ACC112 (cell line): ENCODE measurements around the gene CALD1.

Experiments used
- H2AFZ ChIP-seq: fragments of 200-600 bp; sonication (generic); one replicate; pipeline ENCODE4 v1.6.0; 2017; ENCODE audit warnings: antibody characterized with exemption, low read length; ENCODE audit not compliant: unreplicated experiment
- H3K27ac ChIP-seq: fragments of 200-600 bp; sonication (generic); 2 replicates; pipeline ENCODE4 v1.5.1; 2014; ENCODE audit warnings: low read depth, mild to moderate bottlenecking, antibody characterized with exemption, low read length, moderate library complexity
- H3K27me3 ChIP-seq: fragments of 200-600 bp; sonication (generic); 2 replicates; pipeline ENCODE4 v1.6.1; 2014; ENCODE audit warnings: mild to moderate bottlenecking, antibody characterized with exemption, low read length, moderate library complexity, mixed read lengths; ENCODE audit not compliant: insufficient read depth
- H3K36me3 ChIP-seq: fragments of 200-600 bp; sonication (generic); 2 replicates; pipeline ENCODE4 v1.6.1; 2016; ENCODE audit warnings: mild to moderate bottlenecking, antibody characterized with exemption, low read length, moderate library complexity, mixed read lengths; ENCODE audit not compliant: insufficient read depth
- H3K4me1 ChIP-seq: fragments of 200-600 bp; sonication (generic); one replicate; pipeline ENCODE4 v1.6.1; 2016; ENCODE audit warnings: low read length, mixed read lengths; ENCODE audit not compliant: insufficient read depth, unreplicated experiment, control insufficient read depth
- H3K4me3 ChIP-seq: fragments of 200-600 bp; sonication (generic); 2 replicates; pipeline ENCODE4 v1.5.1; 2014; ENCODE audit warnings: mild to moderate bottlenecking, low read depth, low read length
- H3K79me2 ChIP-seq: fragments of 200-600 bp; sonication (generic); one replicate; pipeline ENCODE4 v1.6.0; 2016; ENCODE audit warnings: low read length; ENCODE audit not compliant: control insufficient read depth, unreplicated experiment, insufficient read depth

The CALD1 gene

DNA sequence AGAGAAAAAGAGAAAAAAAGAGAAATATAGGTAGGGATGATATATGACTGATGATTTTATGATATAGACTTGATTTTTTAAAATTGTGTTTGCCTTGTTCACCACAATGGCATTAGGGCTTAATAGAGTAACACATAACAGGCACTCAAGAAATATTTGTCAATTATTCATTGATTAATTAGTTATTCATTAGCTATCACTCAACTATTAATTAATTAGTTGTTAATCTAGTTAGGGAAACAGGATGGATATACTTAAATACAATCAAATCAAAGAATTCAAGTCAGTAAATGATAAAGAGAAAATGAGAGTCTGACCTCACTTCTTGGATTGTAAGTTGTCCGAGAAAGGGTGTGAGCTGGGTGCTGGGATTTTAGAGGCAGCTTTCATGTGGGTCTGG is 15.1 kb upstream of the CALD1 start:
- H3K4me3 ChIP-seq: no peak overlapping the region
- H3K27ac ChIP-seq: no peak overlapping the region
- H3K27me3 ChIP-seq: no peaks in the 10 kb centered on the region
- H3K4me1 ChIP-seq: peaks cover 15% of the 10 kb centered on the region
- H2AFZ ChIP-seq: no peak overlapping the region
- no peaks in the 10 kb centered on the region for H3K79me2 ChIP-seq
- no peaks in the 10 kb centered on the region for H3K36me3 ChIP-seq

DNA sequence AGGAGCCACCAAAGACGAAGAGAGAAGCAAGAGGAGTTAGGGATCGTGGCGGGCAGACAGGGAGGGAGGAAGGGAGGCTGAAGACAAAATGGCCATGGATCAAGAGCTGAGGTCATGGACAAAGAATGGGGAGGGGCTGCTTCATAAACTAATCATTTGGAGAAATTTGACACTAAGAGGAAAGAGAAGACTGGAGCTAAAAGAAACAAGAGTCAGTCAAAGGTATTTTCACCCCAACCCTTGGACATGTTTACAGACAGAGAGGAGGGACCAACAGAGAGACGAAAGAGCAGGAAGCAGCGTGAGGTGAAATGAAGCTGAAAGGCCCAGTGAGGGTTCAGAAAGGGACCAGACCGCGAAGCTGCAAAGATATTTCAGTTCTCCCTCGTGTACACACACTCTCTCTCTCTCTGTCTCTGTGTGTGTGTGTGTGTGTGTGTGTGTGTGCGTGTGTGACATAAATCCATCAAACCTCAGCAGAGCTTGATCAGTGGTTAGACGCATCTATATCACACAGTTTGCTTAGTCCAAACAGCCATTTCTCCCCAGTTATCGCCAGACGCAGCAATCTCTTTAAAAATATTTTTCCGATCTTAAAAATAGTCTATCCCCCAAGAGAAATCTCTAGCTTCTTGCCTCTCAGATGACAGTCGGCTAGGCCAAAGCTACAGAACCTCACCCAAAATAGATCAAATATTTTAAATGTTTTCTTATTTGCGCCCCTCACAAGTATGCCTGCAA is 12.5 kb upstream of the CALD1 start:
- Histone ChIP-seq H3K79me2 (no peaks in the 10 kb centered on the region), H3K27ac (peak overlapping the region; percentile 33; the same call in 1 of the 2 replicates), H3K4me1 (peaks cover 15% of the 10 kb centered on the region), H2AFZ (peak overlapping the region; percentile 99), H3K4me3 (peak overlapping the region; percentile 37), H3K27me3 (no peaks in the 10 kb centered on the region), H3K36me3 (no peaks in the 10 kb centered on the region)

DNA sequence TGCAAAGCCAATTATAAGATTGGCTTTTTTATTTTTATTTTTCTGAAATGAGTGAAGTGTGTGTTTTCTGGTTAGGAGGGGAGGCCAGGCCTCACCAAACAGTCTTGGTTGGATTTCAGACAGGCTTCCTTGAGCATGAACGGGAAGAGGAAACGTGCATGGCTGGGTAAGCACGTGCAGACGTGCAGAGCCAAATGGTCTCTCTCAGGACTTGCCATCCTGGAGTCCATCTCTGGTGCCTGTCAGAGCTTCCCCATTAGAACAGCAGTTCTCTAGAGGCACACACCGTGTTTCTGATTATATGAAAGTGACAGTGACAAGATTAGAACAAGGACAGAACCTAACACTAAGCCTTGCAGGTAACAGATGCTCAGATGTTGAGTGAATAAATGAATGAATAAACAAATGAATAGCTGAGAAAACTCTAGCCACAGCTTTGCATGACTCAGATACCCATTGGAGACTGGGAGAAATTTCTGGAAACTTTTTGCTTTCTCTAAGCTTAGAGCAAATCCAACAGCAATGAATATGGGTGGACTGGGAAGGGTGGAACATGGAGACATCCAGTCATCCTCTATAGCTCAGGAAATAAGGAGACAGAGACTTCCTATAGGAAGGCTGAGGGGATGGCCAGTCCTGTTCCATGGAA is 11.8 kb upstream of the CALD1 start:
- H2AFZ ChIP-seq: peak overlapping the region; percentile 99
- H3K4me3 ChIP-seq: peak overlapping the region; percentile 37; the same call in 1 of the 2 replicates
- H3K79me2 ChIP-seq: no peaks in the 10 kb centered on the region
- H3K36me3 ChIP-seq: no peaks in the 10 kb centered on the region
- no peaks in the 10 kb centered on the region for H3K27me3 ChIP-seq
- H3K27ac ChIP-seq: no peak overlapping the region
- peaks cover 15% of the 10 kb centered on the region for H3K4me1 ChIP-seq

DNA sequence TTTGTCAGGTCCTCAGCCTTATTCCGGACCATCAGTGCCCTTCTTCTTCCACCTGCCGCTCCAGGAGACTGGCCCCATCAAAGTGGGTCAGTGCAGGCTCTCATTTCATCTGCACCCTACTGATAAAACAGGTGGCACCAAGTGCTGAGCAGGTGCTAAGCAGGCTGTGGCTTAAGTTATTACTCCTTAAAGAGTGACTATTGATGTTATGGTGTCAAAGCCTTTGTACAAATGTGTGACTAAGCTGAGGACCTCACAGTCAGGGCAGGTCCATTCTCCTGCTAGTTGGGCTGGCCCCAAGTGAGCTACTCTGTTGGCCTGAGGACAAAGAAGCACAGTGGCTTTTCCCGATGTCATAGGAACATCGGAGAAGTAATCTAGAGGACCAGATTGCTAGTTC is 11.2 kb upstream of the CALD1 start:
- Histone ChIP-seq H3K27me3 (no peaks in the 10 kb centered on the region), H3K4me3 (no peak overlapping the region), H2AFZ (no peak overlapping the region), H3K36me3 (no peaks in the 10 kb centered on the region), H3K4me1 (peaks cover 15% of the 10 kb centered on the region), H3K27ac (no peak overlapping the region), H3K79me2 (no peaks in the 10 kb centered on the region)

DNA sequence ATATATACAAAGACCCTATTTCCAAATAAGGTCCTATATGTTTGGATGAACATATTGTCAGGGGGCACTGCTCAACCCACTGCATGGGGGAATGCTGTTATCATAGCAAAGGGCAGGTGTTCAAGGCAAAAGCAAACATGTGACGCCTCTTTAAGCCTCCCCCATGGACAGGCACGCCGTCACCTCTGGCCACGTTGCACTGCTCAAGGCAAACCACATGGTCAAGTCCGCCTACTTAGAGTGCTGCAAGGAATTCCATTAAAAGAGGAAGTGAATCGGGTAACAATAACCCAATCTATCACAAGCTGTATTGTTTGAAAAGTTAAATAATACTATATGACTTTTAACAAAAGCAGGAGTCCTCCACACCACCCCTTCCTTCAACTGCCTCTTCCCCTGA is 8.8 kb upstream of the CALD1 start:
- Histone ChIP-seq H3K27ac (no peak overlapping the region), H3K79me2 (no peaks in the 10 kb centered on the region), H3K4me1 (peaks cover 15% of the 10 kb centered on the region), H2AFZ (no peak overlapping the region), H3K4me3 (no peak overlapping the region), H3K27me3 (no peaks in the 10 kb centered on the region), H3K36me3 (no peaks in the 10 kb centered on the region)

DNA sequence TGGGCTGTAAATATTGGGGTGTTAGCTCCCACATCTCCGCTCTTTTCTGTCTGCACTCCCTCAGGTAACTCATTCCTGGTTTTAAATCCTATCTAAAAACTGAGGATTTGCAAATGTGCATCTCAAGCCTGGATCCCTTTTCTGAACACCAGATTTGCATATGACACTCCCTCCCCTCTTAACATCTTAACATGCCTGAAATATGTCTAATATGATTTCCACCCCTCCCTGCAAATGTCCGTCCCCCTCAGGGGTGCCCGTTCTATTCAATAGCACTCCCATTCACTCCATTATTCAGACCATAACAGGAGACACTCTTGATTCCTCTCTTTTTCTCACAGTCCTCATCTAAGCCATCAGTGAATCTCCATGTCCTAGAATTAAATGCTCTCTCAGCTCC is 8.3 kb upstream of the CALD1 start:
- H3K4me1 ChIP-seq: peaks cover 15% of the 10 kb centered on the region
- no peaks in the 10 kb centered on the region for H3K79me2 ChIP-seq
- H3K27ac ChIP-seq: no peak overlapping the region
- H3K4me3 ChIP-seq: no peak overlapping the region
- no peaks in the 10 kb centered on the region for H3K36me3 ChIP-seq
- H2AFZ ChIP-seq: no peak overlapping the region
- no peaks in the 10 kb centered on the region for H3K27me3 ChIP-seq

DNA sequence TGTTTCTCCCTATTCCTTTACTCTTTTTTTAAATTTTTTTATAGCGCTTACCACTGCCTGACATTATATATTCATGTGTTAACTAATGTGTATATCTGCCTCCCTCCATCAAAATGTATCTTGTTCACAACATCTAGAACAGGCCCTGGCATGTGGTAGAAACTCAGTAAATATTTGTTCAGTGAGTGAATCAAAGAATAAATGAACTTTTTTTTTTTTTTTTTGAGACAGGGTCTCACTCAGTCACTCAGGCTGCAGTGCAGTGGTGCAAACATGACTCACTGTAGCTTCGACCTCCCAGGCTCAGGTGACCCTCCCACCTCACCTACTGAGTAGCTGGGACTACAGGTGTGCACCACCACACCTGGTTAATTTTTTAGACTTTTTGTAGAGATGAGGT is 7.5 kb upstream of the CALD1 start:
- no peak overlapping the region for H2AFZ ChIP-seq
- H3K36me3 ChIP-seq: no peaks in the 10 kb centered on the region
- no peaks in the 10 kb centered on the region for H3K79me2 ChIP-seq
- H3K4me1 ChIP-seq: peaks cover 11% of the 10 kb centered on the region
- no peak overlapping the region for H3K27ac ChIP-seq
- no peaks in the 10 kb centered on the region for H3K27me3 ChIP-seq
- no peak overlapping the region for H3K4me3 ChIP-seq

DNA sequence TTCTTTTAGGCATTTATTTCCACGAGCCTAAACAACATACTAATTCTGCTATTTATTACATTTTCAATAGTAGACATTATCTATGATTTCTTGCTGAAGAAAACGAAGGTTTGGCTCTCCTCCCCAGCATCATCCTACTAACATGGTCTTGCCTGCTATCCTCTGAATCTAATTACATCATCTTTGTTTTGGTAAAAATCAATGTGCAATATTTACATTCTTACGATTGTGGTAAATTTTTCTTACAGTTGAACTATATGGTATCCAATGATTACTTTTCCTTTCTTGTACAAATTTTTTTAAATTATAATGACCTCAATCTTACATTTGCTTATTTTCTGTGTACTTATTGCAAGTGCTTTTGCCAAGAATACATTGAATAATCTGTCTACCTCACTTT is 7.0 kb upstream of the CALD1 start:
- H3K27ac ChIP-seq: no peak overlapping the region
- H3K27me3 ChIP-seq: no peaks in the 10 kb centered on the region
- peaks cover 6% of the 10 kb centered on the region for H3K4me1 ChIP-seq
- no peak overlapping the region for H2AFZ ChIP-seq
- H3K36me3 ChIP-seq: no peaks in the 10 kb centered on the region
- no peak overlapping the region for H3K4me3 ChIP-seq
- H3K79me2 ChIP-seq: no peaks in the 10 kb centered on the region

DNA sequence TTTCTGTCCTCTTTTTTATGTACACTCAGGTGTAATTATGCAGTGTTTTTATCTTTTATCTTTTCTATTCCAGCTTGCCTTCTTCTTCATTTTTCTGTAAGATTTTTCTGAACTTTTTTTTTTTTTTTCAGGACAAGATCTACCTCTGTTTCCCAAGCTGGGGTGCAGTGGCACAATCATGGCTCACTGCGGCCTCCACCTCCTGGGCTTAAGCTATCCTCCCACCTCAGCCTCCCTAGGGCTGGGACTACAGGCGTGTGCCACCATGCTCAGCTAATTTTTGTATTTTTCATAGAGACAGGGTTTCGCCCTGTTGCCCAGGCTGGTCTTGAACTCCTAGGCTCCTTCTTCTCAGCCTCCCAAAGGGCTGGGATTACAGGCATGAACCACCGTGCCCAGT is 6.3 kb upstream of the CALD1 start:
- no peak overlapping the region for H3K27ac ChIP-seq
- H3K4me3 ChIP-seq: no peak overlapping the region
- H3K79me2 ChIP-seq: no peaks in the 10 kb centered on the region
- H3K4me1 ChIP-seq: peaks cover 5% of the 10 kb centered on the region
- H2AFZ ChIP-seq: no peak overlapping the region
- H3K27me3 ChIP-seq: no peaks in the 10 kb centered on the region
- H3K36me3 ChIP-seq: no peaks in the 10 kb centered on the region

DNA sequence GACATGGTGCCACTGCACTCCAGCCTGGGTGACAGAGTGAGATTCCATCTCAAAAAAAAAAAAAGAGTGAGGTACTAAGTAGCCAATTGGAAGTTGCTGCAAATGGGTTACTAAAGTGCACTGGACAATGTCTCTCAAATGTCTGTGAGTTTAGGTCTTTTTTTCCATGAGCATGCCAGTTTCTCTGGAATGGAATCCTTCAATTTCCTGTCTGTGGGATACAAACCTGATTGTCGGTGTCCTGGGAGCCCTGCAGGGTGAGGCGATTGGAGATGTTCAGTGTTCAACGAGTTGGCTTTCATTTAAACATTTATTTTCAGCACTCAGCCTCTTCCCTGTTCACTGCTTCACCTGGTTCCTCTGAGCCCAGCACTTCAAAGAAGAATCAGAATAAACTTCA is 5.3 kb upstream of the CALD1 start:
- no peak overlapping the region for H3K27ac ChIP-seq
- no peaks in the 10 kb centered on the region for H3K36me3 ChIP-seq
- no peak overlapping the region for H2AFZ ChIP-seq
- no peaks in the 10 kb centered on the region for H3K27me3 ChIP-seq
- no peaks in the 10 kb centered on the region for H3K79me2 ChIP-seq
- H3K4me3 ChIP-seq: no peak overlapping the region
- H3K4me1 ChIP-seq: peaks cover 15% of the 10 kb centered on the region

DNA sequence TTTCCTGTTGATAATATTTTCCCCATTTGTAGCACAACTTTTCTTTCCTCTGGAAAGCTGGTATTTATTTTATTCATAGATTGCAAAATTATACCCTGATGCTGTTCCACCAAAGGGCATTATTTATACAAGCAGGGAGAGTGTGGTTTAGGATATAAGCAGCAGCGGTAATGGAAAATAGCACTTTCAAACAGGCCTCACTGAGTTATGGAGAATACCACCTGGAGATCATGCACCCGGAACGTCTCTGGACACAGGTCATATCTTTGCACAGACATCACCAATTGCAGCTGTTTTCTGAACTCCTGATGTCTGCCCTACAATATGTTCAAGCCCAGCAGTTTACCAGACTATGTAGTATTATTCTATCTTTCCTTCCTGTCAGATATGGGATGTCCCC is 2.0 kb upstream of the CALD1 start:
- no peak overlapping the region for H3K4me3 ChIP-seq
- H3K79me2 ChIP-seq: peaks cover 29% of the 10 kb centered on the region
- 0 out of 2 replicates have a peak overlapping the region, but pooled peaks have one; percentile 90 for H3K27ac ChIP-seq
- peak overlapping the region; percentile 76 for H2AFZ ChIP-seq
- H3K36me3 ChIP-seq: no peaks in the 10 kb centered on the region
- H3K4me1 ChIP-seq: peaks cover 26% of the 10 kb centered on the region
- H3K27me3 ChIP-seq: no peaks in the 10 kb centered on the region
